Thyroid gland (tissue), 4 donors: ENCODE data around the gene AK3. TPM values are rescaled to one million over a fixed set of nuclear protein-coding genes. Genes with fewer than 3 reads are reported as not detected.
"Not testable (repeated sequence)": the region's sequence is repeated elsewhere in the genome, so short reads cannot be mapped to it uniquely, and the experiment has no call there.

Experiments
- DNase-seq, 2 donors: peaks; one replicate each; pipeline ENCODE4 v3.0.0-alpha.2; 2019
- H3K27ac ChIP-seq, 3 donors: fragments of 200-600 bp; sonication (generic); 1 replicate in 2 of 3; 2 replicates in 1 of 3; pipeline ENCODE4 v1.5.1; 2016 to 2019; ENCODE audit warnings: mild to moderate bottlenecking in 1 of 3, moderate library complexity in 1 of 3
- H3K27me3 ChIP-seq: fragments of 200-600 bp; sonication (generic); one replicate; pipeline ENCODE4 v1.5.1; 2019
- H3K36me3 ChIP-seq, 2 donors: fragments of 200-600 bp; sonication (generic); one replicate each; pipeline ENCODE4 v1.5.1; 2016 to 2019
- H3K4me1 ChIP-seq, 2 donors: fragments of 200-600 bp; sonication (generic); one replicate each; pipeline ENCODE4 v1.5.1; 2017 to 2019
- H3K4me3 ChIP-seq, 3 donors: fragments of 200-600 bp; sonication (generic); replicated peaks in 1 of 3; 1 replicate in 2 of 3; 2 replicates in 1 of 3; pipeline ENCODE4 v1.5.1; 2016; ENCODE audit warnings: mild to moderate bottlenecking in 1 of 3
- H3K9me3 ChIP-seq: fragments of 200-600 bp; sonication (generic); one replicate; pipeline ENCODE4 v1.5.1; 2017
- CTCF ChIP-seq, 6 experiments: fragments of 200-600 bp in 3 of 6; fragments of 450-650 bp in 3 of 6; sonication (generic) in 3 of 6; IDR thresholded peaks; one replicate each; pipeline ENCODE4 v1.5.1; 2016 to 2019; ENCODE audit warnings: antibody characterized with exemption in 6 of 6, mild to moderate bottlenecking in 2 of 6, inconsistent platforms in 1 of 6, moderate library complexity in 1 of 6
- POLR2A ChIP-seq, 2 donors: fragments of 450-650 bp; IDR thresholded peaks; one replicate each; pipeline ENCODE4 v1.6.1; 2017; ENCODE audit warnings: antibody characterized with exemption in 2 of 2, mild to moderate bottlenecking in 2 of 2, moderate library complexity in 1 of 2
- WGBS, 2 donors: methylation state at CpG; one replicate each; pipeline ENCODE4 v1.1.5; 2017; 5-methylcytosine and 5-hydroxymethylcytosine counted together
- intact Hi-C: fragments of 100-400 bp; cut with DNase I; formaldehyde crosslinking; loops from one replicate; pipeline ENCODE4 v1.15.1; 2023
- total RNA-seq, 4 donors: library from RNA; depleted of rRNA; stranded (reverse); fragments of >200 nt; gene quantifications; one replicate each; pipeline ENCODE4 v1.2.3, GENCODE V29; 2016

Gene AK3
- total RNA-seq, 4 donors from 2014 or later = 90.1 to 101 (median 92.7) TPM

GRCh38 chr9:4756420-4756819 lies 15.4 kb upstream of the AK3 start:
- 73 to 78% methylated on average over 4 of the region's 4 CpGs for WGBS, 2 donors

GRCh38 chr9:4755026-4755609 lies 14.1 kb upstream of the AK3 start:
- no peaks in the 10 kb centered on the region for H3K36me3 ChIP-seq
- no peaks in the 10 kb centered on the region for H3K4me1 ChIP-seq
- WGBS, 2 donors = 71 to 73% methylated on average over 5 of the region's 5 CpGs
- no peaks in the 10 kb centered on the region for H3K9me3 ChIP-seq
- no peaks in the 10 kb centered on the region for H3K27me3 ChIP-seq
- no peak overlapping the region for H3K4me3 ChIP-seq
- no peak for TF ChIP-seq POLR2A (IDR thresholded peaks at IDR 0.05)
- TF ChIP-seq CTCF (IDR thresholded peaks at IDR 0.05) = no peak
- H3K27ac ChIP-seq = no peak overlapping the region
- intact Hi-C loops = no loop called here
- no peak for DNase-seq

More at GRCh38 chr9:4756420-4756819, 15.4 kb upstream of the AK3 start:
- no peak for DNase-seq
- Histone ChIP-seq H3K4me1 (no peaks in the 10 kb centered on the region), H3K36me3 (no peaks in the 10 kb centered on the region), H3K27ac (no peak overlapping the region), H3K27me3 (no peaks in the 10 kb centered on the region), H3K9me3 (no peaks in the 10 kb centered on the region), H3K4me3 (no peak overlapping the region)
- intact Hi-C loops = no loop called here
- TF ChIP-seq POLR2A (IDR thresholded peaks at IDR 0.05) (no peak), CTCF (IDR thresholded peaks at IDR 0.05) (no peak)

- DNase-seq, H3K4me3 ChIP-seq, intact Hi-C loops, H3K27me3 ChIP-seq, H3K27ac ChIP-seq, H3K4me1 ChIP-seq, H3K9me3 ChIP-seq, H3K36me3 ChIP-seq: not testable (repeated sequence)
Measured at GRCh38 chr9:4754530-4754929, 13.5 kb upstream of the AK3 start.

- Histone ChIP-seq H3K27me3 (no peaks in the 10 kb centered on the region), H3K4me1 (no peaks in the 10 kb centered on the region), H3K36me3 (no peaks in the 10 kb centered on the region), H3K4me3 (no peak overlapping the region), H3K27ac (no peak overlapping the region), H3K9me3 (no peaks in the 10 kb centered on the region)
- intact Hi-C loops = no loop called here
- 39 to 41% methylated on average over 8 of the region's 8 CpGs for WGBS, 2 donors
- DNase-seq = no peak
- TF ChIP-seq POLR2A (IDR thresholded peaks at IDR 0.05) = no peak
- peak in 5 of 6 experiments; percentile 11 to 58 (median 45) for TF ChIP-seq CTCF (IDR thresholded peaks at IDR 0.05)
Measured at GRCh38 chr9:4750023-4750673, 9.1 kb upstream of the AK3 start.

GRCh38 chr9:4748612-4749011 lies 7.6 kb upstream of the AK3 start:
- TF ChIP-seq POLR2A (IDR thresholded peaks at IDR 0.05) (no peak), CTCF (IDR thresholded peaks at IDR 0.05) (no peak)
- WGBS, 2 donors = 96 to 100% methylated on average over 5 of the region's 5 CpGs
- Histone ChIP-seq H3K9me3 (no peaks in the 10 kb centered on the region), H3K27ac (no peak overlapping the region), H3K36me3 (no peaks in the 10 kb centered on the region), H3K4me3 (no peak overlapping the region), H3K27me3 (no peaks in the 10 kb centered on the region), H3K4me1 (no peaks in the 10 kb centered on the region)
- intact Hi-C loops = no loop called here
- DNase-seq = no peak
